Measurements from ENCODE around the gene CDH4. TPM values are rescaled to one million over a fixed set of nuclear protein-coding genes. Genes with fewer than 3 reads are reported as not detected.

The CDH4 gene
- total and polyA plus RNA-seq, 2 of the 4 experiments (the other 2 are of a cell fraction), result 1.6 to 3.5 TPM

- Histone ChIP-seq H2BK15ac (ENCODE audit: low read depth, low read length) (no peak overlapping the region), H3K23ac (ENCODE audit: low read depth, low read length) (no peak overlapping the region), H3K9ac (ENCODE audit: low read depth, low read length) (no peak overlapping the region), H4K91ac (ENCODE audit: insufficient read depth, low read depth, low read length) (no peak overlapping the region), H3K27me3 (ENCODE audit: control insufficient read depth, insufficient read depth, low read length) (no peaks in the 10 kb centered on the region), H2AK9ac (replicated peaks; ENCODE audit: low read depth, low read length, poor library complexity) (no peak overlapping the region), H2BK120ac (ENCODE audit: low read depth, low read length) (no peak overlapping the region), H3K4me2 (ENCODE audit: low read depth, low read length) (no peak overlapping the region), H3K14ac (replicated peaks; ENCODE audit: low read depth, low read length) (no peak overlapping the region), H4K8ac (ENCODE audit: low read depth in 2 of 2, low read length in 2 of 2) (no peak overlapping the region), H3K9me1 (ENCODE audit: insufficient read depth, low read length) (peaks cover 7% of the 10 kb centered on the region; the same call in 1 of the 2 replicates), H4K20me1 (ENCODE audit: insufficient read depth, low read length) (peaks cover 4% of the 10 kb centered on the region), H2BK5ac (ENCODE audit: low read depth, low read length, poor library complexity, severe bottlenecking) (no peak overlapping the region), H3K4me3 (ENCODE audit: insufficient read depth, low read depth, low read length) (no peak overlapping the region), H2AFZ (replicated peaks; ENCODE audit: low read length, poor library complexity) (no peak overlapping the region), H2BK20ac (ENCODE audit: low read depth, low read length) (no peak overlapping the region), H3K79me1 (ENCODE audit: low read depth in 1 of 2, low read length in 2 of 2) (0 out of 4 replicates have a peak, but pooled peaks cover 0 to 2% of the 10 kb centered on the region in 2 experiments), H3K18ac (ENCODE audit: low read depth, low read length) (no peak overlapping the region), H3K4me1 (ENCODE audit: control insufficient read depth, insufficient read depth, low read length) (no peaks in the 10 kb centered on the region), H3K27ac (ENCODE audit: insufficient read depth, low read length) (no peak overlapping the region), H3K56ac (ENCODE audit: extremely low read depth, insufficient read depth, low read length) (no peak overlapping the region), H3K36me3 (ENCODE audit: control insufficient read depth, insufficient read depth, low read length) (no peaks in the 10 kb centered on the region), H3K4ac (ENCODE audit: low read depth, low read length) (no peak overlapping the region), H2AK5ac (ENCODE audit: low read depth, low read length) (no peak overlapping the region), H3K9me3 (ENCODE audit: control insufficient read depth, insufficient read depth, low read length) (peaks cover 2% of the 10 kb centered on the region; the same call in 1 of the 2 replicates), H4K5ac (ENCODE audit: low read depth, low read length) (no peak overlapping the region)
- TF ChIP-seq SMC3 (IDR thresholded peaks at IDR 0.05; ENCODE audit: low read depth, low read length) (no peak), RAD21 (IDR thresholded peaks at IDR 0.05; ENCODE audit: low read length) (no peak), NFE2L2 (IDR thresholded peaks at IDR 0.05; ENCODE audit: low read depth, low read length) (no peak), RFX5 (IDR thresholded peaks at IDR 0.05; ENCODE audit: low read depth, low read length) (no peak), MAFK (IDR thresholded peaks at IDR 0.05; ENCODE audit: low read depth, low read length) (no peak), POLR2A (IDR thresholded peaks at IDR 0.05; ENCODE audit: low read depth, low read length) (no peak), BHLHE40 (IDR thresholded peaks at IDR 0.05; ENCODE audit: low read depth, low read length) (no peak), MXI1 (IDR thresholded peaks at IDR 0.05; ENCODE audit: borderline replicate concordance, low read depth, low read length) (no peak), CTCF (conservative IDR thresholded peaks at IDR 0.05; ENCODE audit: low read depth, low read length) (no peak), ELK1 (IDR thresholded peaks at IDR 0.05; ENCODE audit: borderline replicate concordance, low read depth, low read length) (no peak), MAZ (IDR thresholded peaks at IDR 0.05; ENCODE audit: borderline replicate concordance, low read depth, low read length) (no peak), CEBPB (IDR thresholded peaks at IDR 0.05; ENCODE audit: low read depth, low read length) (no peak), USF2 (IDR thresholded peaks at IDR 0.05; ENCODE audit: low read depth, low read length) (no peak), CHD1 (IDR thresholded peaks at IDR 0.05; ENCODE audit: low read depth, low read length) (no peak)
- no TSS peak for BruUV-seq (replicated peaks)
- ChIA-PET POLR2A (ENCODE audit: unreplicated experiment) (no interaction called here), CTCF (no interaction called here)
- no CpG with 5 or more reads among the region's 10 CpGs for WGBS, 2 experiments (ENCODE audit: extremely low coverage in 2 of 2, insufficient read length in 1 of 2)
- DNase-seq (no peak), ATAC-seq (ENCODE audit: low read depth) (no peak)
- intact Hi-C loops (cut with micrococcal nuclease) (no loop called here), in situ Hi-C loops (cut with MboI; ENCODE audit: low sequenced_read_pairs) (no loop called here), dilution Hi-C loops (cut with HindIII; ENCODE audit: low sequenced_read_pairs, unreplicated experiment) (no loop called here)
These were observed 73.7 kb downstream of the CDH4 start for GRCh38 chr20:61325718-61326117.

Data from IMR-90 (cell line).